ENCODE measurements around the gene SESN1. TPM values are rescaled to one million over a fixed set of nuclear protein-coding genes. Genes with fewer than 3 reads are reported as not detected.

SESN1 gene
- total RNA-seq, 4 donors from 2014 or later: 73.3 to 253 (median 128) TPM

- no peaks in the 10 kb centered on the region for H3K9me3 ChIP-seq
- ATAC-seq (peak; percentile 85 to 86), DNase-seq (peak; percentile 87 to 92)
- intact Hi-C loops (cut with DNase I; ENCODE audit: low total_unique reads) (loop anchor here (1.0 to 10.0 kb wide), 6 partner anchors 43 to 935 kb away; partner anchors contain the start of genes CEP57L1, OSTM1, SESN1 and ZBTB24), in situ Hi-C loops (cut with MboI; ENCODE audit: low sequenced_read_pairs in 4 of 4) (loop anchor here in 1 of 4 donors (10.0 kb wide), 1 partner anchor 55 kb away; no protein-coding TSS in a partner anchor)
- peak overlapping the region; percentile 60 to 89 (median 78) for H3K4me3 ChIP-seq
- no peaks in the 10 kb centered on the region for H3K36me3 ChIP-seq
- H3K27ac ChIP-seq: peak overlapping the region; percentile 92 to 98 (median 95)
- H3K27me3 ChIP-seq: no peaks in the 10 kb centered on the region
- peak; percentile 18 to 74 (median 53) for TF ChIP-seq CTCF (IDR thresholded peaks at IDR 0.05 in 4 of 5, conservative IDR thresholded peaks at IDR 0.05 in 1 of 5)
- TF ChIP-seq POLR2A (IDR thresholded peaks at IDR 0.05): peak; percentile 82 to 97
- peaks cover 52 to 61% of the 10 kb centered on the region in 2 donors for H3K4me1 ChIP-seq
Measured at GRCh38 chr6:109009236-109009961, 85.2 kb downstream of the SESN1 start.

GRCh38 chr6:109008537-109009235 lies 86.0 kb downstream of the SESN1 start:
- no peaks in the 10 kb centered on the region for H3K36me3 ChIP-seq
- H3K9me3 ChIP-seq: no peaks in the 10 kb centered on the region
- TF ChIP-seq CTCF (IDR thresholded peaks at IDR 0.05 in 4 of 5, conservative IDR thresholded peaks at IDR 0.05 in 1 of 5): no peak
- peak overlapping the region; percentile 92 to 98 (median 95) for H3K27ac ChIP-seq
- H3K4me3 ChIP-seq: peak overlapping the region; percentile 60 to 89 (median 78)
- peaks cover 59 to 62% of the 10 kb centered on the region in 2 donors for H3K4me1 ChIP-seq
- ATAC-seq (peak; percentile 34 to 40), DNase-seq (no peak)
- intact Hi-C loops (cut with DNase I; ENCODE audit: low total_unique reads) (loop anchor here (1.0 to 10.0 kb wide), 6 partner anchors 44 to 934 kb away; partner anchors contain the start of genes CEP57L1, OSTM1, SESN1 and ZBTB24), in situ Hi-C loops (cut with MboI; ENCODE audit: low sequenced_read_pairs in 4 of 4) (loop anchor here in 1 of 4 donors (10.0 kb wide), 1 partner anchor 56 kb away; no protein-coding TSS in a partner anchor)
- no peaks in the 10 kb centered on the region for H3K27me3 ChIP-seq

GRCh38 chr6:109008054-109008453 lies 86.6 kb downstream of the SESN1 start:
- TF ChIP-seq CTCF (IDR thresholded peaks at IDR 0.05 in 4 of 5, conservative IDR thresholded peaks at IDR 0.05 in 1 of 5): no peak
- H3K27me3 ChIP-seq: no peaks in the 10 kb centered on the region
- intact Hi-C loops (cut with DNase I; ENCODE audit: low total_unique reads): loop anchor here (2.0 to 10.0 kb wide), 5 partner anchors 44 to 933 kb away; partner anchors contain the start of genes CEP57L1, OSTM1, SESN1 and ZBTB24
- peak overlapping the region; percentile 60 to 89 (median 78) for H3K4me3 ChIP-seq
- in situ Hi-C loops (cut with MboI; ENCODE audit: low sequenced_read_pairs in 4 of 4): loop anchor here in 1 of 4 donors (10.0 kb wide), 1 partner anchor 57 kb away; no protein-coding TSS in a partner anchor
- no peaks in the 10 kb centered on the region for H3K36me3 ChIP-seq
- ATAC-seq (no peak), DNase-seq (no peak)
- peaks cover 64 to 65% of the 10 kb centered on the region in 2 donors for H3K4me1 ChIP-seq
- H3K27ac ChIP-seq: peak overlapping the region; percentile 92 to 98 (median 95)
- H3K9me3 ChIP-seq: no peaks in the 10 kb centered on the region

- DNase-seq (no peak), ATAC-seq (no peak)
- Histone ChIP-seq H3K27ac (peak overlapping the region; percentile 92 to 98 (median 95)), H3K9me3 (no peaks in the 10 kb centered on the region), H3K4me3 (peak overlapping the region; percentile 60 to 89 (median 78)), H3K36me3 (no peaks in the 10 kb centered on the region), H3K4me1 (peaks cover 69 to 70% of the 10 kb centered on the region in 2 donors), H3K27me3 (no peaks in the 10 kb centered on the region)
- intact Hi-C loops (cut with DNase I; ENCODE audit: low total_unique reads) (loop anchor here (5.0 to 10.0 kb wide), 4 partner anchors 45 to 933 kb away; partner anchors contain the start of genes OSTM1 and ZBTB24), in situ Hi-C loops (cut with MboI; ENCODE audit: low sequenced_read_pairs in 4 of 4) (loop anchor here in 1 of 4 donors (10.0 kb wide), 1 partner anchor 57 kb away; no protein-coding TSS in a partner anchor)
- TF ChIP-seq POLR2A (IDR thresholded peaks at IDR 0.05) (no peak), CTCF (IDR thresholded peaks at IDR 0.05 in 4 of 5, conservative IDR thresholded peaks at IDR 0.05 in 1 of 5) (no peak)
Measured at GRCh38 chr6:109007521-109007920, 87.1 kb downstream of the SESN1 start.
